GM19025 (cell line): ENCODE data around the gene KCTD18.
A peak's percentile ranks its signal among the peaks of the same experiment; 100 is the strongest.

Source experiments
- ATAC-seq: cut with Tn5 transposase; IDR thresholded peaks from one replicate; pipeline ENCODE4 v1.9.1; 2021; ENCODE audit warnings: mild to moderate bottlenecking, low read depth, moderate library complexity; ENCODE audit not compliant: unreplicated experiment

Gene KCTD18

GRCh38 chr2:200509612-200510433 is at the start of gene KCTD18:
Gene KCTD18, minus strand, starts transcription at chr2:200510068. Its CDS starts 3,052 bp downstream, at chr2:200507016.
- peak; percentile 99 for ATAC-seq

GRCh38 chr2:200540793-200541192 is 30.9 kb upstream of the KCTD18 start:
- ATAC-seq: no peak

- no peak for ATAC-seq
These were observed 28.3 kb upstream of the KCTD18 start for GRCh38 chr2:200538139-200538538.

- no peak for ATAC-seq
These were observed 24.7 kb upstream of the KCTD18 start for GRCh38 chr2:200534572-200534971.

- no peak for ATAC-seq
These were observed 23.9 kb upstream of the KCTD18 start for GRCh38 chr2:200533754-200534153.

GRCh38 chr2:200528228-200528627 is 18.4 kb upstream of the KCTD18 start:
- no peak for ATAC-seq

- peak; percentile 100 for ATAC-seq
These were observed 16.2 kb upstream of the KCTD18 start, which contains the start of gene SGO2 for GRCh38 chr2:200525882-200526651. Gene SGO2, plus strand, starts transcription at chr2:200526207. Its CDS starts 6,769 bp downstream, at chr2:200532976.

GRCh38 chr2:200525551-200525881 is 15.6 kb upstream of the KCTD18 start:
- no peak for ATAC-seq

GRCh38 chr2:200525066-200525465 is 15.2 kb upstream of the KCTD18 start:
- ATAC-seq: no peak

GRCh38 chr2:200523604-200524003 is 13.7 kb upstream of the KCTD18 start:
- ATAC-seq: no peak

- ATAC-seq: no peak
These were observed 13.3 kb upstream of the KCTD18 start for GRCh38 chr2:200523158-200523557.

GRCh38 chr2:200515155-200515554 is 5.3 kb upstream of the KCTD18 start:
- ATAC-seq: no peak

GRCh38 chr2:200509235-200509611 is 645 bp downstream of the KCTD18 start:
- ATAC-seq: no peak

GRCh38 chr2:200507179-200507578 is 2.7 kb downstream of the KCTD18 start:
- ATAC-seq: no peak

GRCh38 chr2:200506679-200507078 is 3.2 kb downstream of the KCTD18 start:
- no peak for ATAC-seq

GRCh38 chr2:200502196-200502595 is 7.7 kb downstream of the KCTD18 start:
- ATAC-seq: no peak

GRCh38 chr2:200498402-200499162 is 11.3 kb downstream of the KCTD18 start:
- ATAC-seq: no peak

- no peak for ATAC-seq
These were observed 13.2 kb downstream of the KCTD18 start for GRCh38 chr2:200496696-200497095.

GRCh38 chr2:200494048-200494447 is 15.8 kb downstream of the KCTD18 start:
- ATAC-seq: no peak

GRCh38 chr2:200492656-200493055 is 17.2 kb downstream of the KCTD18 start:
- no peak for ATAC-seq

- ATAC-seq: no peak
These were observed 19.9 kb downstream of the KCTD18 start for GRCh38 chr2:200490001-200490400.
